HG02623 (cell line): ENCODE measurements around the gene ANKRD36C.
A peak's percentile ranks its signal among the peaks of the same experiment; 100 is the strongest.
"Not testable (repeated sequence)": the region's sequence is repeated elsewhere in the genome, so short reads cannot be mapped to it uniquely, and the experiment has no call there.

Source experiments
- ATAC-seq: cut with Tn5 transposase; IDR thresholded peaks from one replicate; pipeline ENCODE4 v1.9.1; 2021; ENCODE audit warnings: moderate library complexity; ENCODE audit not compliant: unreplicated experiment

Gene ANKRD36C

GRCh38 chr2:96008051-96008450, 16.4 kb upstream of the ANKRD36C start:
- ATAC-seq = not testable (repeated sequence)

- not testable (repeated sequence) for ATAC-seq
Observed at GRCh38 chr2:96006248-96006647, 14.6 kb upstream of the ANKRD36C start.

GRCh38 chr2:95992520-95993272, 1.1 kb upstream of the ANKRD36C start:
- not testable (repeated sequence) for ATAC-seq

- ATAC-seq = peak; percentile 41
Observed at GRCh38 chr2:95992102-95992501, 478 bp upstream of the ANKRD36C start.

- ATAC-seq = not testable (repeated sequence)
Observed at GRCh38 chr2:95990884-95991283, 740 bp downstream of the ANKRD36C start.

GRCh38 chr2:95951662-95952061, 40.0 kb downstream of the ANKRD36C start:
- ATAC-seq = not testable (repeated sequence)

GRCh38 chr2:95948039-95948438, 43.6 kb downstream of the ANKRD36C start:
- not testable (repeated sequence) for ATAC-seq

- not testable (repeated sequence) for ATAC-seq
Observed at GRCh38 chr2:95939947-95940346, 51.7 kb downstream of the ANKRD36C start.

GRCh38 chr2:95930740-95931139, 60.9 kb downstream of the ANKRD36C start:
- not testable (repeated sequence) for ATAC-seq

GRCh38 chr2:95917007-95917406, 74.6 kb downstream of the ANKRD36C start:
- not testable (repeated sequence) for ATAC-seq

GRCh38 chr2:95915131-95915530, 76.5 kb downstream of the ANKRD36C start:
- ATAC-seq = not testable (repeated sequence)

GRCh38 chr2:95911431-95911830, 80.2 kb downstream of the ANKRD36C start:
- not testable (repeated sequence) for ATAC-seq

GRCh38 chr2:95894443-95894842, 97.2 kb downstream of the ANKRD36C start:
- not testable (repeated sequence) for ATAC-seq

GRCh38 chr2:95867929-95868328, 123.7 kb downstream of the ANKRD36C start:
- not testable (repeated sequence) for ATAC-seq

- ATAC-seq = not testable (repeated sequence)
Observed at GRCh38 chr2:95867047-95867677, 124.5 kb downstream of the ANKRD36C start.

- ATAC-seq = not testable (repeated sequence)
Observed at GRCh38 chr2:95862121-95862520, 129.5 kb downstream of the ANKRD36C start.

- no peak for ATAC-seq
Observed at GRCh38 chr2:95836151-95836550, 155.5 kb downstream of the ANKRD36C start.

GRCh38 chr2:95834077-95835013, 157.3 kb downstream of the ANKRD36C start:
- not testable (repeated sequence) for ATAC-seq

- ATAC-seq = not testable (repeated sequence)
Observed at GRCh38 chr2:95824218-95824617, 167.4 kb downstream of the ANKRD36C start.

GRCh38 chr2:95817521-95817920, 174.1 kb downstream of the ANKRD36C start:
- ATAC-seq = not testable (repeated sequence)

- ATAC-seq = not testable (repeated sequence)
Observed at GRCh38 chr2:95813311-95813710, 178.3 kb downstream of the ANKRD36C start.
